HepG2 (cell line): ENCODE measurements around the gene FAM3D. TPM values are rescaled to one million over a fixed set of nuclear protein-coding genes. Genes with fewer than 3 reads are reported as not detected.

ENCODE experiments used
- ATAC-seq: fragments of 200-7000 bp; cut with Tn5 transposase; 3 replicates; pipeline ENCODE4 v1.9.1; 2020; ENCODE audit warnings: mild to moderate bottlenecking, moderate library complexity
- BruUV-seq: library from RNA; stranded (reverse); fragments of 400-500 nt; replicated peaks from 2 replicates; lab custom pipeline; 2021; lab: Mats Ljungman, UMichigan
- CTCF ChIA-PET: fragments of 300-600 bp; formaldehyde crosslinking; extraction: SDS; loops from one replicate; lab custom pipeline; 2021; ENCODE audit warnings: low total read pairs, inconsistent platforms, low intra/inter-chr PET ratio; lab: Yijun Ruan, JAX
- POLR2A ChIA-PET: fragments of 350-600 bp; sonication (Branson Sonifier 250); formaldehyde crosslinking; loops from one replicate; lab custom pipeline; 2020; ENCODE audit warnings: antibody characterized with exemption, inconsistent platforms; lab: Yijun Ruan, JAX
- DNase-seq: peaks from one replicate; pipeline ENCODE4 v3.0.0-alpha.2; 2015; ENCODE audit warnings: low spot score
- FAIRE-seq: peaks from 3 replicates; lab custom pipeline; 2011; peaks lifted over from hg19 to GRCh38; lab: Jason Lieb, UNC
- H2AFZ ChIP-seq: one replicate; pipeline ENCODE4 v1.6.1; 2011; ENCODE audit warnings: low read length, inconsistent platforms
- H3K27ac ChIP-seq: fragments of 300-600 bp; 3 replicates; pipeline ENCODE4 v1.8.0; 2011; ENCODE audit warnings: mixed run types, mild to moderate bottlenecking, mixed read lengths, low read length, inconsistent platforms; ENCODE audit not compliant: insufficient read depth; ENCODE audit errors: extremely low read length
- H3K27me3 ChIP-seq, 2 experiments: fragments of 200-600 bp in 1 of 2; 2 replicates in 1 of 2; 3 replicates in 1 of 2; pipeline versions ENCODE4 v1.6.0 to v1.8.0; 2011; ENCODE audit warnings: low read length in 2 of 2, mild to moderate bottlenecking in 2 of 2, moderate library complexity in 2 of 2, inconsistent platforms in 1 of 2; ENCODE audit not compliant: insufficient read depth in 2 of 2, control insufficient read depth in 1 of 2
- H3K36me3 ChIP-seq, 2 experiments: fragments of 200-600 bp in 1 of 2; replicated peaks in 1 of 2; 2 replicates in 1 of 2; 3 replicates in 1 of 2; pipeline versions ENCODE4 v1.5.1 to v1.8.0; 2011; ENCODE audit warnings: low read length in 2 of 2, inconsistent platforms in 1 of 2; ENCODE audit not compliant: insufficient read depth in 2 of 2, control insufficient read depth in 1 of 2
- H3K4me1 ChIP-seq: 2 replicates; pipeline ENCODE4 v1.5.1; 2012; ENCODE audit warnings: low read length, inconsistent platforms; ENCODE audit not compliant: insufficient read depth
- H3K4me2 ChIP-seq: 2 replicates; pipeline ENCODE4 v1.6.0; 2011; ENCODE audit warnings: low read depth, low read length, inconsistent platforms
- H3K4me3 ChIP-seq, 3 experiments: fragments of 200-600 bp in 1 of 3; sonication (generic), shearing (Covaris generic) in 1 of 3; replicated peaks in 1 of 3; 2 replicates each; pipeline ENCODE4 v1.5.1; 2011 to 2016; ENCODE audit warnings: low read length in 3 of 3, inconsistent platforms in 2 of 3, low read depth in 2 of 3, mild to moderate bottlenecking in 2 of 3, control low read depth in 1 of 3, mixed read lengths in 1 of 3; ENCODE audit not compliant: insufficient read depth in 1 of 3
- H3K79me2 ChIP-seq: one replicate; pipeline ENCODE4 v1.6.1; 2011; ENCODE audit warnings: low read length, inconsistent platforms; ENCODE audit not compliant: insufficient read depth
- H3K9ac ChIP-seq: 2 replicates; pipeline ENCODE4 v1.6.0; 2011; ENCODE audit warnings: mild to moderate bottlenecking, low read depth, low read length, inconsistent platforms; ENCODE audit not compliant: insufficient read depth
- H3K9me3 ChIP-seq: 2 replicates; pipeline ENCODE4 v1.5.1; 2012; ENCODE audit warnings: mild to moderate bottlenecking, low read length
- H4K20me1 ChIP-seq: 2 replicates; pipeline ENCODE4 v1.6.0; 2011; ENCODE audit warnings: inconsistent platforms, mild to moderate bottlenecking, low read length, moderate library complexity; ENCODE audit not compliant: insufficient read depth
- CTCF ChIP-seq: sonication (generic); formaldehyde crosslinking; IDR thresholded peaks from 2 replicates; pipeline ENCODE4 v1.5.0; 2020; ENCODE audit warnings: mild to moderate bottlenecking, missing genetic modification reagents, moderate library complexity
- HNF1B ChIP-seq: sonication (generic); formaldehyde crosslinking; IDR thresholded peaks from 2 replicates; pipeline ENCODE4 v1.5.1; 2020; ENCODE audit warnings: mild to moderate bottlenecking, moderate library complexity, missing genetic modification reagents
- REPIN1 ChIP-seq: sonication (generic); formaldehyde crosslinking; IDR thresholded peaks from 2 replicates; pipeline ENCODE4 v1.8.0; 2022; ENCODE audit warnings: missing genetic modification reagents, low read depth, mild to moderate bottlenecking, borderline replicate concordance
- SMC3 ChIP-seq: IDR thresholded peaks from 2 replicates; pipeline ENCODE4 v1.6.1; 2011; ENCODE audit warnings: low read length, improper control_type of control experiment
- STAG1 ChIP-seq: sonication (generic); formaldehyde crosslinking; IDR thresholded peaks from 2 replicates; pipeline ENCODE4 v1.4.0; 2020; ENCODE audit warnings: missing genetic modification reagents
- WGBS: methylation state at CpG from one replicate; pipeline ENCODE4 v1.1.6; 2017; ENCODE audit warnings: low lambda C conversion rate; 5-methylcytosine and 5-hydroxymethylcytosine counted together
- in situ Hi-C: cut with HindIII; loops from 2 replicates; pipeline ENCODE4 v1.10.0; 2017; ENCODE audit warnings: low pct_unique_long_range_greater_than_20kb; ENCODE audit not compliant: extremely low pct_ligation_motif_present
- intact Hi-C: fragments of 100-400 bp; cut with micrococcal nuclease; formaldehyde crosslinking; loops from one replicate; pipeline ENCODE4 v1.10.0; 2022; ENCODE audit not compliant: unreplicated experiment
- polyA plus RNA-seq, 8 experiments: library from polyadenylated mRNA; depleted of rRNA in 3 of 8; stranded (reverse) in 7 of 8; unstranded in 1 of 8; fragments of >200 nt; fragmentation: Illumina TruSeq in 4 of 8; extraction: Trizol in 4 of 8; gene quantifications; 2 replicates each; pipeline versions ENCODE4 v1.2.1 to v1.2.3, GENCODE V29; 2011 to 2016; ENCODE audit warnings: low read depth in 4 of 8, missing spikeins in 1 of 8, mixed read lengths in 1 of 8; ENCODE audit not compliant: insufficient read depth in 1 of 8
- total RNA-seq, 5 experiments: library from RNA; depleted of rRNA; stranded (reverse); fragments of >200 nt; fragmentation: Illumina TruSeq; extraction: Trizol; gene quantifications; 2 replicates each; pipeline ENCODE4 v1.2.3, GENCODE V29; 2016; ENCODE audit warnings: low read depth in 1 of 5

Gene FAM3D
- total and polyA plus RNA-seq, 2 of the 13 experiments (the other 11 are each of a cell fraction or from before 2014, with no cell fraction given): not detected

GRCh38 chr3:58659051-58659675 is 7.4 kb downstream of the FAM3D start:
- ChIA-PET CTCF (interaction anchor here (1.4 kb wide), 1 partner anchor 19 kb away, joined by 3 read pairs; no protein-coding TSS in a partner anchor), POLR2A (no interaction called here)
- no TSS peak for BruUV-seq
- Histone ChIP-seq H3K4me2 (no peak overlapping the region), H2AFZ (no peak overlapping the region), H3K4me3 (no peak overlapping the region), H3K27ac (no peak overlapping the region), H3K9ac (no peak overlapping the region), H4K20me1 (no peaks in the 10 kb centered on the region), H3K9me3 (no peaks in the 10 kb centered on the region), H3K4me1 (no peaks in the 10 kb centered on the region), H3K36me3 (no peaks in the 10 kb centered on the region), H3K27me3 (peaks cover 0 to 33% of the 10 kb centered on the region in 2 experiments; a peak in 3 of 5 replicates), H3K79me2 (no peaks in the 10 kb centered on the region)
- in situ Hi-C loops (no loop called here), intact Hi-C loops (loop anchor here (1.0 kb wide), 1 partner anchor 19 kb away; no protein-coding TSS in a partner anchor)
- TF ChIP-seq CTCF: peak; percentile 58
- peak; percentile 30; the same call in 1 of the 2 replicates for TF ChIP-seq SMC3
- TF ChIP-seq STAG1 (CRISPR knock-in tag): peak; percentile 36; the same call in 1 of the 2 replicates
- TF ChIP-seq HNF1B (CRISPR knock-in tag): peak; percentile 19; the same call in 1 of the 2 replicates
- TF ChIP-seq REPIN1: no peak
- ATAC-seq (peak; percentile 83), DNase-seq (peak; percentile 33), FAIRE-seq (peak; percentile 74)
- WGBS: 33% methylated on average over 12 of the region's 15 CpGs
